Thoracic aorta (tissue), 2 donors: ENCODE data around the gene EFS. TPM values are rescaled to one million over a fixed set of nuclear protein-coding genes. Genes with fewer than 3 reads are reported as not detected.
A peak's percentile ranks its signal among the peaks of the same experiment; 100 is the strongest.

Source experiments
- ATAC-seq: fragments of 150-250 bp; one replicate; pipeline ENCODE4 v1.8.0; 2017; ENCODE audit warnings: low read depth; ENCODE audit not compliant: insufficient number of reproducible peaks, low FRiP score
- DNase-seq: peaks from one replicate; pipeline ENCODE4 v3.0.0-alpha.2; 2020; ENCODE audit warnings: low spot score
- H3K27ac ChIP-seq, 2 donors: fragments of 200-600 bp; sonication (generic); 1 replicate in 1 of 2; 2 replicates in 1 of 2; pipeline ENCODE4 v1.5.1; 2016; ENCODE audit warnings: mild to moderate bottlenecking in 2 of 2, moderate library complexity in 2 of 2
- H3K27me3 ChIP-seq: fragments of 200-600 bp; sonication (generic); replicated peaks from 2 replicates; pipeline ENCODE4 v1.6.0; 2016; ENCODE audit warnings: mild to moderate bottlenecking; ENCODE audit not compliant: insufficient read depth
- H3K36me3 ChIP-seq: fragments of 200-600 bp; sonication (generic); one replicate; pipeline ENCODE4 v1.5.1; 2016
- H3K4me1 ChIP-seq, 2 donors: fragments of 200-600 bp; sonication (generic); 1 replicate in 1 of 2; 2 replicates in 1 of 2; pipeline versions ENCODE4 v1.5.1 to v1.6.0; 2016; ENCODE audit warnings: low read depth in 2 of 2, mild to moderate bottlenecking in 1 of 2; ENCODE audit not compliant: control insufficient read depth in 1 of 2
- H3K4me3 ChIP-seq: fragments of 200-600 bp; sonication (generic); 2 replicates; pipeline ENCODE4 v1.5.1; 2016; ENCODE audit warnings: mild to moderate bottlenecking
- H3K9me3 ChIP-seq: fragments of 200-600 bp; sonication (generic); 2 replicates; pipeline ENCODE4 v1.5.1; 2016
- CTCF ChIP-seq: fragments of 200-600 bp; sonication (generic); IDR thresholded peaks from one replicate; pipeline ENCODE4 v1.5.1; 2019; ENCODE audit warnings: antibody characterized with exemption
- total RNA-seq, 2 donors: library from RNA; depleted of rRNA; stranded (reverse); fragments of >200 nt; gene quantifications; one replicate each; pipeline versions ENCODE4 v1.1.0 to v1.2.3, GENCODE V29; 2016

Gene EFS
- total RNA-seq, 2 donors from 2014 or later: 23.3 to 38.2 TPM

- DNase-seq (no peak), ATAC-seq (no peak)
These were observed 40.0 kb downstream of the EFS start for GRCh38 chr14:23324993-23325392.

GRCh38 chr14:23324455-23324846 lies 40.5 kb downstream of the EFS start:
- no peak for ATAC-seq
- no peak for DNase-seq
- Histone ChIP-seq H3K27me3 (no peaks in the 10 kb centered on the region), H3K36me3 (peaks cover 19% of the 10 kb centered on the region), H3K9me3 (no peaks in the 10 kb centered on the region), H3K4me3 (no peak overlapping the region), H3K27ac (no peak overlapping the region), H3K4me1 (peaks cover 8 to 18% of the 10 kb centered on the region in 2 donors)
- no peak for TF ChIP-seq CTCF

More at GRCh38 chr14:23324993-23325392, 40.0 kb downstream of the EFS start:
- Histone ChIP-seq H3K4me3 (no peak overlapping the region), H3K9me3 (no peaks in the 10 kb centered on the region), H3K4me1 (peaks cover 8 to 17% of the 10 kb centered on the region in 2 donors), H3K27me3 (no peaks in the 10 kb centered on the region), H3K27ac (no peak overlapping the region), H3K36me3 (peaks cover 19% of the 10 kb centered on the region)
- no peak for TF ChIP-seq CTCF

- Histone ChIP-seq H3K9me3 (no peaks in the 10 kb centered on the region), H3K27me3 (no peaks in the 10 kb centered on the region), H3K4me1 (peaks cover 8 to 18% of the 10 kb centered on the region in 2 donors), H3K4me3 (no peak overlapping the region), H3K27ac (no peak overlapping the region), H3K36me3 (peaks cover 19% of the 10 kb centered on the region)
- DNase-seq (no peak), ATAC-seq (no peak)
- TF ChIP-seq CTCF: no peak
These were observed 41.0 kb downstream of the EFS start for GRCh38 chr14:23323838-23324454.

GRCh38 chr14:23322568-23323517 lies 42.1 kb downstream of the EFS start:
- Histone ChIP-seq H3K4me3 (peak overlapping the region; percentile 95), H3K27me3 (no peaks in the 10 kb centered on the region), H3K36me3 (peaks cover 19% of the 10 kb centered on the region), H3K9me3 (no peaks in the 10 kb centered on the region), H3K4me1 (peaks cover 8 to 18% of the 10 kb centered on the region in 2 donors), H3K27ac (peak overlapping the region; percentile 92 to 93)
- DNase-seq: no peak
- no peak for ATAC-seq
- TF ChIP-seq CTCF: no peak
